SU-DHL-6 (cell line): ENCODE results near the gene CLEC16A.

Source experiments
- EZH2phosphoT487 ChIP-seq: fragments of 200-600 bp; sonication (generic), shearing (Covaris generic); conservative IDR thresholded peaks from 2 replicates; pipeline ENCODE4 v1.6.1; 2018; ENCODE audit warnings: mild to moderate bottlenecking, antibody characterized with exemption, low read length, moderate library complexity, mixed read lengths
- TF ChIP-seq, protein P1 (sequence below): fragments of 200-600 bp; sonication (generic); IDR thresholded peaks from one replicate; pipeline ENCODE4 v1.5.1; 2017; ENCODE audit warnings: antibody characterized with exemption, mild to moderate bottlenecking, low read length, moderate library complexity; ENCODE audit not compliant: insufficient read depth, poor library complexity, severe bottlenecking

DNA sequence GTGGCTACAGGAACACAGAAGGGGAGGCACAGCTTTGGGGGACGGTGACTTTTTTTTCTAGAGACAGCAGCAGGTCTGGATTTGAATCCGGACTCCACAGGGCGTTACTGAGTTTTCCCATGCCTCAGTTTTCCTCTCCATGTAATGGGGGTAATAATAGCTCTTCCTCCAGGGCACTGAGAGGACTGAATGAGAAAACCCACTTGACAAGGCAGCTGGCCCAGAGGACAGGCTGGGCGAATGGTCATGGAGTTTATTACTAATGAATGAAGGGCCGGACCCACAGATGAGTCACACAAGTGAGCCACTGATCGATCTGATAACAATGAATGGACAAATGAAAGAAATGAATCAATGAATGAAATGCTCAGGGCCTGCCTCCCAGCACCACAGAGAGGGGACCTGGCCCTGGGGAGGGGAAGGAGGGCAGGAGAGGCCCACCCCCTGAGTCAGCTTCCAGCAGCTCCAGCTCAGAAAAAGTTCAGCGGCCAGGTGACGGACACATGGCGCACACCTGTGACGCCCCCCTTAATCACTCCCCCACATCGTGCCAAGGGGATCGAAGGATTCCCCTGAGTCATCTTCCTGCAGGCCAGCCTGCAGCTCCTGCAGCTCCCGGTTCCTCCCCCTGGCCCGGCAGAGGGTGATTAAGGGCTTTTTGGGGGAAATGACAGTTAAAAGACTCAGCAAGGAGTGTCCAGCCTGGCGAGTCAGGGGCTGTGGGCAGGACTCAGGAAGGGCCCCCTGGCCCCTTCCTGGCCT, 257.3 kb downstream of the CLEC16A start:
- TF ChIP-seq, protein P1, sequence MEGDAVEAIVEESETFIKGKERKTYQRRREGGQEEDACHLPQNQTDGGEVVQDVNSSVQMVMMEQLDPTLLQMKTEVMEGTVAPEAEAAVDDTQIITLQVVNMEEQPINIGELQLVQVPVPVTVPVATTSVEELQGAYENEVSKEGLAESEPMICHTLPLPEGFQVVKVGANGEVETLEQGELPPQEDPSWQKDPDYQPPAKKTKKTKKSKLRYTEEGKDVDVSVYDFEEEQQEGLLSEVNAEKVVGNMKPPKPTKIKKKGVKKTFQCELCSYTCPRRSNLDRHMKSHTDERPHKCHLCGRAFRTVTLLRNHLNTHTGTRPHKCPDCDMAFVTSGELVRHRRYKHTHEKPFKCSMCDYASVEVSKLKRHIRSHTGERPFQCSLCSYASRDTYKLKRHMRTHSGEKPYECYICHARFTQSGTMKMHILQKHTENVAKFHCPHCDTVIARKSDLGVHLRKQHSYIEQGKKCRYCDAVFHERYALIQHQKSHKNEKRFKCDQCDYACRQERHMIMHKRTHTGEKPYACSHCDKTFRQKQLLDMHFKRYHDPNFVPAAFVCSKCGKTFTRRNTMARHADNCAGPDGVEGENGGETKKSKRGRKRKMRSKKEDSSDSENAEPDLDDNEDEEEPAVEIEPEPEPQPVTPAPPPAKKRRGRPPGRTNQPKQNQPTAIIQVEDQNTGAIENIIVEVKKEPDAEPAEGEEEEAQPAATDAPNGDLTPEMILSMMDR, result no peak
- TF ChIP-seq EZH2phosphoT487, result no peak
